A673 (cell line): ENCODE data around the gene SEC23B. TPM values are rescaled to one million over a fixed set of nuclear protein-coding genes. Genes with fewer than 3 reads are reported as not detected.

Experiments used
- BruUV-seq: library from RNA; stranded (reverse); fragments of 400-500 nt; replicated peaks from 2 replicates; lab custom pipeline; 2021; lab: Mats Ljungman, UMichigan
- CTCF ChIA-PET: fragments of 300-600 bp; sonication (Branson Sonifier 250); formaldehyde crosslinking; loops from one replicate; lab custom pipeline; 2022; ENCODE audit warnings: antibody characterized with exemption; lab: Charles Lee
- POLR2A ChIA-PET: fragments of 300-600 bp; sonication (Branson Sonifier 250); formaldehyde crosslinking; loops from one replicate; lab custom pipeline; 2022; ENCODE audit warnings: antibody characterized with exemption; ENCODE audit not compliant: low non-redundant PET; lab: Charles Lee
- DNase-seq: peaks from one replicate; pipeline ENCODE4 v3.0.0-alpha.2; 2015; ENCODE audit warnings: low spot score
- H3K27ac ChIP-seq: fragments of 200-600 bp; sonication (generic); 2 replicates; pipeline ENCODE4 v1.5.1; 2016; ENCODE audit warnings: mixed run types, low read depth, mild to moderate bottlenecking, mixed read lengths, antibody characterized with exemption, low read length; ENCODE audit not compliant: poor library complexity, severe bottlenecking
- H3K27me3 ChIP-seq: fragments of 200-600 bp; sonication (generic); replicated peaks from 2 replicates; pipeline ENCODE4 v1.6.1; 2017; ENCODE audit warnings: mixed run types, low read depth, mild to moderate bottlenecking, mixed read lengths, antibody characterized with exemption, low read length; ENCODE audit not compliant: insufficient read depth, poor library complexity
- H3K36me3 ChIP-seq: fragments of 200-600 bp; sonication (generic); 2 replicates; pipeline ENCODE4 v1.6.1; 2016; ENCODE audit warnings: mixed run types, mild to moderate bottlenecking, mixed read lengths, antibody characterized with exemption, low read length; ENCODE audit not compliant: insufficient read depth, poor library complexity, severe bottlenecking
- H3K4me1 ChIP-seq: fragments of 200-600 bp; sonication (generic); 2 replicates; pipeline ENCODE4 v1.6.1; 2017; ENCODE audit warnings: mixed run types, mild to moderate bottlenecking, mixed read lengths, antibody characterized with exemption, low read length; ENCODE audit not compliant: insufficient read depth, poor library complexity, severe bottlenecking
- H3K4me3 ChIP-seq: fragments of 200-600 bp; sonication (generic); 2 replicates; pipeline ENCODE4 v1.5.1; 2016; ENCODE audit warnings: low read depth, mixed run types, mild to moderate bottlenecking, mixed read lengths, low read length; ENCODE audit not compliant: poor library complexity, severe bottlenecking
- H3K9me3 ChIP-seq: fragments of 200-600 bp; sonication (generic); 2 replicates; pipeline ENCODE4 v1.6.1; 2016; ENCODE audit warnings: mixed run types, low read depth, mild to moderate bottlenecking, mixed read lengths, antibody characterized with exemption, low read length; ENCODE audit not compliant: poor library complexity, severe bottlenecking
- EZH2 ChIP-seq: fragments of 200-600 bp; sonication (generic); IDR thresholded peaks from 2 replicates; pipeline ENCODE4 v1.6.1; 2017; ENCODE audit warnings: borderline replicate concordance, low read depth, mild to moderate bottlenecking, mixed read lengths, antibody characterized with exemption, low read length; ENCODE audit not compliant: poor library complexity, severe bottlenecking
- intact Hi-C: fragments of 100-400 bp; cut with micrococcal nuclease; formaldehyde crosslinking; loops from one replicate; pipeline ENCODE4 v1.10.0; 2022; ENCODE audit not compliant: unreplicated experiment
- total RNA-seq: library from RNA; stranded (reverse); gene quantifications from 2 replicates; pipeline ENCODE4 v1.2.3, GENCODE V29; 2021
- TF ChIP-seq, protein P1 (sequence below): fragments of 300-800, 200-600 bp; sonication (generic); conservative IDR thresholded peaks from 2 replicates; pipeline ENCODE4 v1.5.1; 2017; ENCODE audit warnings: low read depth, mild to moderate bottlenecking, antibody characterized with exemption, low read length, moderate library complexity, mixed read lengths

Gene SEC23B
- total RNA-seq, 1 experiment from 2014 or later, result 55.9 TPM

GRCh38 chr20:18580012-18580411, 72.3 kb downstream of the SEC23B start:
- intact Hi-C loops, result no loop called here
- Histone ChIP-seq H3K36me3 (no peaks in the 10 kb centered on the region), H3K27me3 (no peaks in the 10 kb centered on the region), H3K27ac (no peak overlapping the region), H3K4me1 (no peaks in the 10 kb centered on the region), H3K9me3 (no peaks in the 10 kb centered on the region), H3K4me3 (no peak overlapping the region)
- DNase-seq, result no peak
- POLR2A ChIA-PET, result no interaction called here
- TF ChIP-seq, protein P1, sequence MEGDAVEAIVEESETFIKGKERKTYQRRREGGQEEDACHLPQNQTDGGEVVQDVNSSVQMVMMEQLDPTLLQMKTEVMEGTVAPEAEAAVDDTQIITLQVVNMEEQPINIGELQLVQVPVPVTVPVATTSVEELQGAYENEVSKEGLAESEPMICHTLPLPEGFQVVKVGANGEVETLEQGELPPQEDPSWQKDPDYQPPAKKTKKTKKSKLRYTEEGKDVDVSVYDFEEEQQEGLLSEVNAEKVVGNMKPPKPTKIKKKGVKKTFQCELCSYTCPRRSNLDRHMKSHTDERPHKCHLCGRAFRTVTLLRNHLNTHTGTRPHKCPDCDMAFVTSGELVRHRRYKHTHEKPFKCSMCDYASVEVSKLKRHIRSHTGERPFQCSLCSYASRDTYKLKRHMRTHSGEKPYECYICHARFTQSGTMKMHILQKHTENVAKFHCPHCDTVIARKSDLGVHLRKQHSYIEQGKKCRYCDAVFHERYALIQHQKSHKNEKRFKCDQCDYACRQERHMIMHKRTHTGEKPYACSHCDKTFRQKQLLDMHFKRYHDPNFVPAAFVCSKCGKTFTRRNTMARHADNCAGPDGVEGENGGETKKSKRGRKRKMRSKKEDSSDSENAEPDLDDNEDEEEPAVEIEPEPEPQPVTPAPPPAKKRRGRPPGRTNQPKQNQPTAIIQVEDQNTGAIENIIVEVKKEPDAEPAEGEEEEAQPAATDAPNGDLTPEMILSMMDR, result no peak
- TF ChIP-seq EZH2, result no peak
- BruUV-seq, result no TSS peak
- CTCF ChIA-PET, result no interaction called here

- no TSS peak for BruUV-seq
- intact Hi-C loops, result no loop called here
- CTCF ChIA-PET, result interaction anchor here (0.6 kb wide), 1 partner anchor 62 kb away, joined by 4 read pairs; no protein-coding TSS in a partner anchor
Observed at GRCh38 chr20:18585134-18585533, 77.4 kb downstream of the SEC23B start.

GRCh38 chr20:18587665-18588573, 80.2 kb downstream of the SEC23B start, which contains the start of gene DTD1:
Gene DTD1 (plus strand): TSS chr20:18588054. CDS start chr20:18588073, 19 bp downstream.
- peaks cover 5% of the 10 kb centered on the region for H3K9me3 ChIP-seq
- POLR2A ChIA-PET, result no interaction called here
- TF ChIP-seq EZH2, result no peak
- TF ChIP-seq, protein P1, result peak; percentile 64
- peak; percentile 87 for DNase-seq
- no peaks in the 10 kb centered on the region for H3K27me3 ChIP-seq
- intact Hi-C loops, result no loop called here
- peak within 1 kb of the TSS; percentile 57 for H3K27ac ChIP-seq
- H3K4me1 ChIP-seq, result no peaks in the 10 kb centered on the region
- BruUV-seq, result no TSS peak
- peak within 1 kb of the TSS; percentile 85 for H3K4me3 ChIP-seq
- H3K36me3 ChIP-seq, result no peaks in the 10 kb centered on the region
- CTCF ChIA-PET, result no interaction called here

More at GRCh38 chr20:18585134-18585533, 77.4 kb downstream of the SEC23B start:
- no peak for TF ChIP-seq EZH2
- TF ChIP-seq, protein P1, result no peak
- POLR2A ChIA-PET, result no interaction called here
- no peak overlapping the region for H3K27ac ChIP-seq
- peak; percentile 7 for DNase-seq
- no peak overlapping the region for H3K4me3 ChIP-seq
- H3K9me3 ChIP-seq, result peaks cover 5% of the 10 kb centered on the region
- H3K27me3 ChIP-seq, result no peaks in the 10 kb centered on the region
- H3K36me3 ChIP-seq, result no peaks in the 10 kb centered on the region
- no peaks in the 10 kb centered on the region for H3K4me1 ChIP-seq
